GM18508 (cell line): ENCODE results near the gene ABR.

Experiments used
- ATAC-seq: cut with Tn5 transposase; IDR thresholded peaks from one replicate; pipeline ENCODE4 v1.9.1; 2021; ENCODE audit warnings: moderate number of reproducible peaks; ENCODE audit not compliant: insufficient read depth, unreplicated experiment

The ABR gene

DNA sequence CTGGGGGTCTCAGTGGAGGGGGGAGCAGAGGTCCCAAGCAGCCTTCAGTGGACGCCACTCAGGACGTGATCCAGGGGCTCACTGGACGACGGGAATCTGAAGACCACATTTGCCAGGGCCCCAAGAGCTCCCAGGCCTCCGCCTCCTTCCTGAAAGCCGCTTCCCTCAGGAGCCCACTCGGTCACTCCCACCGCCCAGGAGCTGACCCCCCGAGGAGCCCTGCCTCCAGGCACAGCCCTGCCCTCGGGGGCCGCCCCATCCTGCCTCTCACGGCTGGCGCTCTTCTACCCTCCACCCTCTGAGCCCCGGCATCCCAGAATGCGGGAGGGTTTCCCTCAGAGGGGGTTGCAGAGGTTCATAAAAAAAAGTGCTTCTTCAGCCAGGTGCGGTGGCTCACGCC, 158.6 kb downstream of the ABR start:
- no peak for ATAC-seq

DNA sequence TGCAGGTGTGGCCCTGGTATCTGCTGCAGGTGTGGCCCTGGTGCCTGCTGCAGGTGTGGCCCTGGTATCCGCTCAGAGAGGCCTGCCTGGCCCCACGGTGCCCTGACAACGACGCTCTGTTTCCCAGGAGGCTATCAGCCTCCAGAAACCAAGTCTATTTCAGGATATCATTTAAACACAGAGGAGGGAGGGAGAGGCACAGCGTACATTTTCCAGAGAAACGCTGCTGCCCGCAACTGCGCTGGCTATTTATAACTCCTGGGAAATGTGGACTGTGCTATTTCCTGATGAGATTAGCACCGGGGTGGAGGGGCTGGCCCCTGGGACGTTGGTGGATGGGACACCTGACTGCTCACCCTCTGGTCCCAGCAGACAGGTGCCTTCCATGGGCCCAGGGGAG, 160.3 kb downstream of the ABR start:
- ATAC-seq: no peak

DNA sequence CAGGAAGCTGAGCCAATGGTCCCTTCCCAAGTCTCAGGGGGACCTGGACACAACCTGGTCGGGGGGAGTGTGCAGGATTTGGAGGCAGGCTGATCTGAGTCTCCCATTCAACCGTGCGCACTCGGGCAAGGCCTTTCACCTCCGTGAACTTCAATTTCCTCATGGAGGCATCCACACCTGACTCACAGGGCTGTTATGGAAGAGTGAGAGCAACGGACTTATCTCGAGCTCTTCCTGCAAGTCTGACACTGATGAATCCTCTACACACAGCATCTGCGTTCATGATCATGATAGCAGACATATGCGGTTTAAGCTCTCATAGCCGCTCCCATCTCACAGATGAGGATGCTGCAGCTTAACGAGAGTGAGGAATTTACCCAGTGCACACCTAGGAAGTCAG, 161.2 kb downstream of the ABR start:
- ATAC-seq: no peak

DNA sequence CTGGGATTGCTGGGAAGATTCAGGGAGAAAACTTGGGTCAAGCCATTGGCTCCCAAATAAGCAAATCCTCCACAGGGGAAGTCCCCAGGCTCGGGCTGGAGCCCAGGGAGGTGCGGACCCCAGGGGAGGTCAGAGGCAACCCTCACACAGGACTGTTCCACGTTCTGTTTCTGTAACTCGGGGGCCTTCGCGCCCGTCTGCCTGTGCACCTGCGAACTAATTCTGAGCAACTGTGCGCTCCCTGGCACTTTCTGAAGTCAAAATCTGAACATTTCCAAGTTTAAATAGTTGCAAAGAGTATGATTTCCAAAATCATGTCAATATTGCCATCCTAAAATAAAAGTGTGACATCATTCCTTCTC, 166.1 kb downstream of the ABR start:
- ATAC-seq: no peak

DNA sequence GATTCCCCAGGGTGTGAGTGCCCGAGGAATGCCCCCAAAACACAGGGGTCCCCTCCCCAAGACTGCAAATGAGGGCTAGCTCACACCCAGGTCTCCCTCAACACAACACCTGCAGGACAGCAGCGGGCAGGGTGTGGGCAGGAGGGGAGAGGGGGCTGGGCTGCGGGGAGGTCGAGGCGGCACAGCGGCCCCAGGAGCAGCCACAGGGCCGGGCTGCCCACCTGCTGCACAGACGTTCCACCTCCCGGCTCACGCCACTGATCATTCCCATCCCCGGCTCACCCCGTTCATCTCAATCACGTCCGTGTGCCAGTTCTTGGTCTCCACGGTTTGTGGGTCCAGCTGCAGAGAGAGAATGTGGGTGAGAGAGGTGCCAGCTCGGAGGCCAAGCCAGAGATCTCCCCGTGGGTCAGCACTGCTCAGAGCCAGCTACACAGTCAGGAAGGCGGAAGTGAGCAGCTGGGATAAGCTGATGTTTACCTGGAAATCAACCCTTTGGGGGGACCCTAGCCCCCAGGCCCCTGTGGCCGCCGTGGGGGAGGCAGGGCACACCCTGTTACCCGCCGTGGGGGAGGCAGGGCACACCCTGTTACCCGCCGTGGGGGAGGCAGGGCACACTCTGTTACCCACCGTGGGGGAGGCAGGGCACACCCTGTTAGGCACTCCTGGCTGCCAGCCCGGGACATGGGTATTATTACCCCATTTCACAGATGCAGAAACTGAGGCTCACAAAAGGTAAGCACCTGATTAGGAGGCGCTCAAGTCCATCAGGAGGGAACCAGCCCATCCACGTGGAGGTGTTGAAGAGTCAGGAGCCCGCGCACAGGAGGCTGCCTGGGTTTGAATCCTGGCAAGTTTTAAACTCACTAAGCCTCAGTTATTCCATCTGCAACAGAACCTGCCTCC, 166.7 kb downstream of the ABR start:
- ATAC-seq: no peak

DNA sequence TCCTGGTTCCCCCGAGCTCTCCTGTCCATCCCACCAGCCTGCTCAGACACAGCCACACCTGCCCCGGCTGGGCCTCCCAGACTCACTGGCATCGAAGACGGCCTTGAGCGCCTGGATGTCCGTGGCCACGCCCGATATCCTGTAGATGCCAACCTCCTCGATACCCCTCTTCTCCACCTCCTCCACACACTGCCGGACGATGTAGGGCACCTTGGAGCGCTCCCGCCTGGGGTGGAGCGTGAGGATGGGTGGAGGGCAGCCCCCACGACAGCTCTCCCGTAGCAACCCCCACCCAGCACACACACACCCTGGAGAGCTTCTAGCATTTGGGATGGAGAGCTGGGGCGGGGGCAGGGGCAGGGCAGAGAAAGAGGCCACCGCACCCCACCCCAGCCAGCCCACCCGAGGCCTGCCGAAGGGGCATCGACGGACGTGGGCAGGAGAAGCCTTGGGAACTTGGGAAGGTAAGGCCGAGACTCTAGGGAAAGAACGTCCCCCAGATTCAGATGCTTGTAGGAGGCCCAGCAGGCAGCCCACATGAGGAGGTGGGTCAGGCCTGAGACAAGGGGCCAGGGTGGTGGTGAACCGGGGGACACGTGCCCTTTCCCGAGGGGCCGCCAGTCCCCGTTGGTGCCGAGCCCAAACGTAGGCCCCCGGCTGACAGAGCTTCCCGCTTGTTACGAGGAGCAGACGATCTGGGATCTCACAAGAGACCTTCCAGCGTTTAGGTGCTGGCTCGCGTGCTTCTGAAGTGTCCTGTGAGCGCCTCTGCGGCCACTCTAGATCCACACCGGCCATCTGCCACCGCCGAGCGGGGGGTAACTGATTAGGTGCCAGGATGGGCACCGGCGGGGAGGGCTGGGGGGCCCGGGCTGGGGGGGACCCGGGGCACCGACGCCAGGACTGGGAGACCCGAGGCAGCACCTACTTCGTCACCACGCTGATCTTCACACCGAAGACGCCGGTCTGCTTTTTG, 167.7 kb downstream of the ABR start:
- no peak for ATAC-seq

DNA sequence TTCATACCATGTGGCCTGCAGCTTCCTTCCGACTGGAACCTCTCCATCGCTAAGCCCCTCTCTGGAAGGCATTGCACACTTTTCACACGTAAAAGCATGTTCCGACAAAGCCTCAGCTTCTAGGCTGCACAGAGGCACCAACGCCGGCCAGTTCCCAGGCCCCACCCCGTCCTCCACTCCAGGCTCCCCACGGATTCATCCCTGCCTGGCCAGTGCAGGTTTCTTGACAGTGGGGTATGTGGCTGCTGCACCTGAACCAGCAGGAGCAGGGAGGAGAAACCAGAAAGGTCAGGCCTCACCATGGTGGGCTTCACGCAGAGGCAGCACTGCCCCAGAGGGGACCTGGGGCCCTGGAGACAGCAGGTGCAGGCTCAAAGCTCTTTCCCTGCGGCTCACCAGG, 168.6 kb downstream of the ABR start:
- no peak for ATAC-seq

DNA sequence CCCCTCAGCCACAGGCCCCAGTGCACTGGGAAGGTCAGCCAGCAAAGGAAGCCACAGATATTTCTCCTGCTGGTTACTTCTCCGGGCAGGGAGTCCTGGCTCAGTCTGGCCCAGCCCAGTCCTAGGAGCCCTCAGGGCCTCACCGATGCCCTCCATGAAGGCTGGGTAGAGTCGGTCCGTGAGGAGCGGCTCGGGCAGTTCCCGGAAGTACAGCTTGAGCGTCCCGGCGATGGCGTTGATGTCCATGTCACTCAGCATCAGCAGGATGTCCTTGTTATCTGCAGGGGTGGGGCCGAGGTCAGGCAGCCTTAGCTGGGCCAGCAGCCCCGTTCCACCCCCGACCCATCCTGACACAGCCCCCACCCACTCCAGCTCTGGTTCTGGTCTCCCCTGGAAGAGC, 169.2 kb downstream of the ABR start:
- no peak for ATAC-seq

DNA sequence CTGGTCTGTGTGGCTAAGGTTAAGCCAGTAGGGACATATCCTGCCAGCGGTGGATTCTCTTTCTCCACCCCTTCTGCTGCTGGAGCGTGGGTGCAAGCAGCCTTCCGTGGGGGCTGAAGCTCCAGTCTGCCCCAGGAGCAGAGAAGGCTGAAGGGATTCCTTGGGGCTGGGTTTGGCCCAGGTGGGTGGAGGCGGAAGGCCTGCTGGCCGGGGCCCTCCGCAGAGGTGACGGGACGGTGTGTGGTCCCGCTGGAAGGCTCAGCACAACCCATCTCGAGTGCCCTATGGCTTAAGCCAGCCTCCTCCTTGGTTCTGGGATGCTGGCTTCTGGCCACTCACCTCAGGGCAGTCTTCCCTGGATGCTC, 169.7 kb downstream of the ABR start:
- ATAC-seq: no peak

DNA sequence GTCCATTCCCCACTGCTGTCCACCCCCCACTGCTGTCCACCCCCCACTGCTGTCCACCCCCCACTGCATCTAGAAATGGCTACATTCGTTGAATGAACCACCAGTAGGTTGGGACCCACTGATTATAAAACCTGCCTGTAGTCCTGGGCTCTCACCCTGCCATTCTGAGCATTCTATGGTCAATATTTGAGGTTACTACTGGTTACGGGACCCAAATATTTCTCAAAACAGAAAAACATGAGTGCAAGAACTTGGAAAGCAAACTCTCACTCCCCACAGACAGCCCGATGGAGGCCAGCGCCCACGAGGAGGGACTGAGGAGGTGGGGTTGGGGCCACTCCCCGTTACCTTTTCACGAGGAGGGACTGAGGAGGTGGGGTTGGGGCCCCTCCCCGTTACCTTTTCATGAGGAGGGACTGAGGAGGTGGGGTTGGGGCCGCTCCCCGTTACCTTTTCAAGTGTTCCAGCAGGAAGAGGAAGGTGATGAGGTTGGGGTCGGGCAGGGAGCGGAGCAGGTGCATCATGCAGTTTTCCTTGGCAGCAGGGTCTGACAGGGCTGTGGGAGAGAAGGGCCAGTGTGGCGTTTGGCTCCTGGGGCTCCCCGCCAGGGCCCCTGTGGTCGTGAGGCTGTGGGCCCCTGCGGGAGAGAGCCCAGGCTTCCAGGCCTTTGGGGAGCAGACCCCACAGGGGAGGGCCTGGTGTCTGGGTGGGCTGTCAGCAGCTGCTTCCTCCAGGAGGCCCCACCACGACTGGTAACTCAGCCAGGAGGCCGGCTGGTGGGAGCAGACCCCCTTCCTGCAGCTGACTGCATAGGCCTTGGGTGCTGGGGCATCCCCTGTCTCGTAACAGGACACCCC, 170.3 kb downstream of the ABR start:
- ATAC-seq: no peak

DNA sequence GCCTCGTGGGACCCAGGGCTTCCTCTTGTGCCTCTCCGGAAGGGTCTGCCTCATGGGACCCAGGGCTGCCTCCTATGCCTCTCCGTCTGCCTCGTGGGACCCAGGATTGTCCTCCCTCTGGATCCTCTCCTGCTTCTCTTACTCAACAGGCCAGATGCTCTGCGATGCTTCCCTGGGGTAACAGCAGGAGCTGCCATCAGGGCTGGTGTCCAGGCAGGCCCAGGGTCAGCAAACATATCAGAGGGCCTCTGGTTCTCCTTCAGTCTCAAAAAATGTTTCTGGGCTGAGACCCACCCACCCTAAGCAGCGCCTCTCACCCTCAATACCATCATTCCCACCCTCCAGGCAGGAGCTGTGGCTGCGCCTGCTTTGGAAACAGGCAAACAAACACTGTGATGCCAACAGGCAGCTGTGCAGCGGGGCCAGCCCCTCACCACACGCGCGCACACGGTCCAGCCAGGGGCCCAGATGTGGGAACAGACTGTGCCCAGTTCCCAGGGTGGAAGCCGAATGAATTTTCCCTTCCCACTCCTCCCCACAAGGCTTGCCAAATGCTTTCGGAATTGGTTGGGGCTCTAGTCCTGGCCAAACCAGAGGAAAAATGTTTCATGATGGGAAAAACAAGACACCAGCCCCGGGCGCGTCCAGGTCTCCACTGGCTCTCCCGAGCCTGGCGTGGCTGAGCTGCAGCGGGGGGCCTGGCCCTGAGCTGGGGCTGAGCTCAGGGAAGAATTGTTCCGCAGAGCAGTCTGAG, 171.6 kb downstream of the ABR start:
- ATAC-seq: no peak

DNA sequence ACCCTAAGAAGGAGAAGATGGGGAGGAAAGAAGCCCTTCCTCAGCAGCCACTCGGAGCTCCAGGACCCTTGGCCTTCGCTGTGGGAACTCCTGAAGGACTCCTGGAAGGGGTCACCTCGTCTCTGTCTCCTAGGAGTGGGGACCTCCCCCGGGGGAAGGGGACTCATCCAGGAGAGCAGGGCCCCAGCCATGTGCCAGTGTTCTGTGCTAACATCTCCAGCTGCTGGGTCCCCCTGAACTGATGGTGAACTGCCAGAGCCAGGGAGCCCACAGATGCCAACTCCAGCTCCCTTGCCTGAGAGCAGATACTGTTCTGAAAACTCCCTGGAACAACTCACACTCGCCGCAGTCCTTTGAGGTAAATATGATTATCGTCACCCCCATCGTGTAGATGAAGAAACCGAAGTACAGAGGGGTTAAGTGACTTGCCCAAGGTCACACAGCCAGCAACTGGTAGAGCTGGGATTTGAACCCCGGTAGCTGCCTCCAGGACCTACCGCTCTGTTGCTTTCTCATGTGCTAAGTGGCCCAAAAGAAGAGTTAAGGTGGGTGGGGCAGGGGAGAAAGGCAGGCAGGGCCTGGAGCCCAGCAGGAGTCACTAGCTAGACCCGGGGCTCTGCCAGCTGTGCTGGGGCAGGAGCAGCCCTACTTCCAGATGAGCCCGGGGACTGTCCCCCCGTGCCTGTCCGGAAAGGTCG, 172.3 kb downstream of the ABR start:
- no peak for ATAC-seq

DNA sequence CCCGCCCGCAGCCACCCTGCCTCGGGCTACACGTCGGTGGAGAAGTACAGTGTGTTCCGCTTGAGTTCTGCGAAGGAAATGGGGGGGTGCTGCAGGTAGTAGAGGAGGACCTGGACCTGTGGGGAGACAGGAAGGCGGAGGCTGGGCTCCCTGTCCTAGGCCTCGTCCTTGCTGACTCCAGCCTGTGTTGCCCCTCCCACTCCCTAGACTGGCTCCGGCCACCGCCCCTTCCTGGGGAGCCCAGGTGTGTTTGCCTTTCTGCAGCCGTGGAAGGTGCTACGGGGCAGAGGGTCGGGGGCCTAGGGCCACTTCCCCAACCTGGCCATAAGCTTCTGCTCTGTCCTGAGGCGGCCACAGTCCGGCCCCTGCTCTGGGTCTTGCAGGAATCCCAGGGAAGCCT, 173.7 kb downstream of the ABR start:
- no peak for ATAC-seq

DNA sequence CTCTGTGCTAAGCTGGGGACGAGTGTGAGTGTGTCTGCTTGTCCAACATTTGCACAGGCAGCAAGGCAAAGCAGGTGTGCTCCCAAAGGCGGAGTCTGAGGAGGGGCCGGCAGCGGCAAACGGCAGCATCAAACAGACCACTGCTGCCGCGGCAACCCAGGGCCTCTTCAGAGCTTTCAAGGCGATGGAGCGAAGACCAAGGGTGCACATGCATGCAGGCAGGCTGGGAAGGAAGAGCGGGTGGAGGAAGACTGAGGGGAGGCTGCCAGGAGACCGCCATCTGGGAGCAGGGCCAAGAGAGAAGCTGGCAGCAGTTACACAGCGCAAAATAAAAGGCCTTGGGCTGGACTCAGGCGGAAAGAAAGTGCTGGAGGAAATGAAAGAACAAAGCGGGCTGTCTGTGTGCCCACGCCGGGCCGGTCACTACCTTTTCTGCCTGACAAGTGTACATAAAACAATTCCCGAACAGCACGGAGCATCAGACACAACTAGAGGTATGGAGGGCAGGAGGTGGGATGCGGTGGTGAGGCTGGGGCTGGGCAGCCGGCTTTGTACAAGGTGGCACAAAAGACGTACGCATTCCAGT, 174.3 kb downstream of the ABR start:
- ATAC-seq: no peak

DNA sequence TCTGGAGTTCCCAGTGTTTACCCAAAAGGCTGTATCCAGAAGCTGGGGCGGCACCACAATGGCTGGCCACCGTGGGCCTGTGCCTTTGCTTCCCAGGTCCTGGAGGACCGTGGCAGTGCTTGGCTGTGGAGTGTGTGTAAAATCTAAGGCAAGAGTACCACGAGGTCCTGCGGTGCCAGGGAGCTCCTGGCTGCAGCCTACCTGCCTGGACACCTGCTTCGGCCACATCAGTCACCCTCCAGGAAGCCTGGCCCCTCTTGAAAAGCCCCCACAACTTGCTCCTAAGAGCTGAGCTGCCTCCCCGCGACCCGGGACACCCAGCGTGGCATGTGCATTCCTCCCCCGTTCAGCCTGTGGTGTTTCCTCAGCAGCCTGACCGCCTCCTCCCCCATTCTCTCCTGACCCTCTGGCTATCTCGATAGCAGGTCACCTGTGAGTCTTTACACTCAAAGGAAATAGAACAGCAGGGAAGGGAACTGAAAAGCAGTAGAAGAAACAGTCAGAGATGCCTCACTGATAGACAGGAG, 174.9 kb downstream of the ABR start:
- no peak for ATAC-seq

DNA sequence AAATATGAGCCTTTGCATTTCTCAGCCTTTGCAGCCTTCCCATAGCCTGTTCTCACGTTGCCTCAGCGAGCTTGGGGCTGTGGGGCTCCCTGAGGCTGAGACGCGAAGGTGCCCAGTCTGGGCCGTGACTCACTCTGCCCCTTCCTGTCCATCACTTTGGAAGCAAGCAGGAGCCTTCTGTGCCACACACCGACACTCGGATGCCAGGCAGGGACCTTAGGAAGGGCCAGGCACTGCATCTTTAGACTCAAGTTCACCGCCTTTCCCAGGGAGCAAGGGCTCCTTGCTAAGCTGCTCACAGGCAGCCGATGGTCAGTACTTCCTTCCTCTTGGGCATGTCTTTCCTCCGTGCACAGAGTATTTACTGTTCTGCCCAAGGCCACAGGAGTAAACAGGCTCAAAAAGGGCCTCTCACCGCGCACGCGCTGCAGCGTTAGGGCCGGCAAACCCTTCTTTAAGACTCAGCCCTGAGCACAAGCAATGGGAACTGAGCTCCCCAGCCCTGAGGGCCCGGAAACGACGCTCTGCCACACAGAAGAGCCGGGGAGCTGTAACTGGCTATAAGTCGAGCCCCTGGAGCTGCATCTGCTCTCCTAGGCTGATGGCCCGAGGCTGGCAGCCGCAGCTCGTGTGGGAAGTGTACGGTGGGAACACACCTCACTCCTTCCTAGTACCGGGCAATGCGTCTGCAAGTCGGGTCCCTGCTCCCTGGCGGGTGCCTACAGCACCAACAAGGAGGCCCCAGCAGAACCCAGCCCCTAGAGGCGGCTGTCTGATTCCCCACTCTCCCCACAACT, 175.6 kb downstream of the ABR start:
- no peak for ATAC-seq

DNA sequence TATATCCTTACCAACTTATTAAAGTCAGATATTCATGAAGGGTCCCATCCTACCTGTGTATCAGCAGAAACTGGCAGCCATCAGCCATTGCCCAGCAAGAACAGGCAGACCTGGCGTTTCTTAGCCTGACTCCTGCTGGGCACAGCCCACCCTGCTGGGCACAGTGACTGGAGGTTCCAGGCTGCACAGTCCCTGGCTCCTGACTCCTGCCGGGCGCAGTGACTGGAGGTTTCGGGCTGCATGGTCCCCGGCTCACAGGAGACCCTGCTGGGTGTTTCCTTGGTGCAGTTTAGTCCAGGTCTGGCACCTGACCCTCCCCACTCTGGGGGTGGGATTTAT, 176.2 kb downstream of the ABR start:
- ATAC-seq: no peak
